ENCODE measurements around the gene PPIE.

PPIE gene

DNA sequence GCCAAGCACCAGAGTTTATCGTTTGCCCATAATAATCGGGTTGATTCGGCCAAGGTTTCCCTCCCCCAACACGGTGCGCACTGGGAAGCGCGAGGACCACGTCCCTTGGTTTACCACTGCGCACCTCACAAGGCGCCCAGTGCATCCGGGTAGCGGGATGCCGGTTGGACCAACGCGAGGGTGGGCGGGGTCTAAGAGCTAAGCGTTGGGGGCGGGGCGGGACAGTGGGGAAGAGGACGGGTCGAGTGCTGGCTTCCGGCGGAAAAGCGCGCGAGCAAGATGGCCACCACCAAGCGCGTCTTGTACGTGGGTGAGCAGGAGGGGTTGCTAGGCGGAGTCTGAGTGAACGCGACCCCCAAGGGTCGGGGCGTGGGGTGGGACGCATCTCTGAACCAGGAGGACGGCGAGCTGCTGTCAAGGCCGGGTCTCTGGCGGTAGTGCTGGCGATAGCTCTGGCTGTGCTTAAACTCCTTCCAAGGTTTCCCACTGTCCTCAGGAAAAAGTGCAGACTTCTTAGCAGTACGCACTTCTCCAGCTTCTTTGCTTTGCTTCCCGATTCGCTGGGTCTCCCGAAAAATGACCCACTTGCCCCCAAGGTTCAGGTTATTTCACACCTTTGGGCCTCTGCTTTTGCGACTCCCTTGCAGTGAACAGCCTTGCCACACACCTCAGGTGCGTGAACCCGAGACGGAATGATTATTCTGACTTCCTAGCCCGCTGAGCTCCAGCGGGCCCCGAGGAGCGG lies at the start of gene PPIE:
Gene PPIE, plus strand, starts transcription at position 261 of the 745 bp plus-strand sequence. Its CDS starts 19 bp downstream, at position 280.
- peak within 1 kb of the TSS; percentile 96 for H3K4me3 ChIP-seq (ENCODE audit: low read depth, low read length)
- DNase-seq (ENCODE audit: low read depth), result peak; percentile 93
- TF ChIP-seq CTCF (conservative IDR thresholded peaks at IDR 0.05; ENCODE audit: low read depth, low read length), result no peak

DNA sequence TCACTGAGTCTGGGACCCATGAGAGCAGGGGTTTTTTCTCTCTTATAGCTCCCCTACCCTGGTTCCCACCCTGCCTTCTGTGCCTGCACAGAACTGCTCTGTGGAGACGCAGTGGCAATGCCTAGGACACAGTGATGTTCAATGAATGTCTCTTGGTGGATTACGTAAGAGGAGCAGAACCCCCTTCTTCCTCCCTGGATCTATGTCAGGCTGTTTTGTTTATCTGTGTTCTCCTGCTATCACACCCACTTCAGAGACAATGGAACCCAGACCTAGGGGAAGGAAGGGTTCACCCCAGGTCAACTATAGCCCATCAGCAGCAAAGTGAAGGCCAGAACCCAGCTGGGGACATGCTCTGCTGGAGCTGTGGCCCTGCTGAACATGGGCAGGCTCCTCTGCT lies 49.5 kb upstream of the PPIE start:
- no peak for DNase-seq (ENCODE audit: low read depth)
- H3K4me3 ChIP-seq (ENCODE audit: low read depth, low read length), result no peak overlapping the region
- no peak for TF ChIP-seq CTCF (conservative IDR thresholded peaks at IDR 0.05; ENCODE audit: low read depth, low read length)

DNA sequence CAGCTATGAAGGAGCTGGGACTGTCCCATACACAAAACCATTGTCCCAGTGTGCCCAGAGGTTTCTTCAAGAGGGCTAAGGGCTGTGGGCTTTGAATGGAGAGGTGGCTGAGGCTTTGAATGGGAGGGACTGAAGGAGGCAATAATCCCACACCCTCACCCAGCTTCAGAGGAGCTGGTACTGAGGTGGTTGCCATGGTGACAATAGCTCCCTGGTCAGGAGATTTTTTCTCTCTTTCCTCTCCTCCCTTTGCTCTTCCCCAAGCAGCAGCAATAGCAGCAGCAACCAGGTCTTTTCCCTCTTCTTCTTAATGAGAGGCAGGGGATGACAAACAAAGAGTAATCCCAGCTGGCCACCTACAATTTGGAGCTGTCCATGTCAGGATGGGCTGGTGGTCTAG lies 49.0 kb upstream of the PPIE start:
- no peak for DNase-seq (ENCODE audit: low read depth)
- TF ChIP-seq CTCF (conservative IDR thresholded peaks at IDR 0.05; ENCODE audit: low read depth, low read length), result no peak
- no peak overlapping the region for H3K4me3 ChIP-seq (ENCODE audit: low read depth, low read length)

DNA sequence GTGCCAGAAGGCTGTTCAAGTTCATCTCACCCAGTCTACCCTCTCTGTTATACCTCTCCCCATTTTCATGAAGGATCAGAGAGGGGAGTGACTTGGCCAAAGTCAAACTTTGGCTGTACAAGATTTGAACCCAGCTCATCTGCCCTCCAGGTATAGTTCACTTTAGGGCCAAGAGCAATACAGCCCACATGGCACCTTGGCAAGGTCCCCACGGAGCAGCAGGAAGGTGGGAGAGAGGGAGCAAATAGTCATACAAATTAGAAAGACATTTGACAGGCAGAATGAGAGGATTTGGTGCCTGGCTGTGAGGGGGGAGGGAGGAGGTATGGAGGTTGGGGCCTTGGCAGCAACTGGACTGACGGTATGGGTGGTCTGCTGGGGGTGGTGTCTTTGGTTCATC lies 48.5 kb upstream of the PPIE start:
- no peak for DNase-seq (ENCODE audit: low read depth)
- H3K4me3 ChIP-seq (ENCODE audit: low read depth, low read length), result no peak overlapping the region
- TF ChIP-seq CTCF (conservative IDR thresholded peaks at IDR 0.05; ENCODE audit: low read depth, low read length), result no peak

GRCh38 chr1:39690794-39691382 lies 47.8 kb upstream of the PPIE start:
- no peak overlapping the region for H3K4me3 ChIP-seq (ENCODE audit: low read depth, low read length)
- no peak for TF ChIP-seq CTCF (conservative IDR thresholded peaks at IDR 0.05; ENCODE audit: low read depth, low read length)
- no peak for DNase-seq (ENCODE audit: low read depth)

GRCh38 chr1:39691383-39692151 lies 47.1 kb upstream of the PPIE start, which contains the start of gene HPCAL4:
Gene HPCAL4 (minus strand): TSS chr1:39691433. CDS start chr1:39684603, 6,830 bp downstream.
- no peak for TF ChIP-seq CTCF (conservative IDR thresholded peaks at IDR 0.05; ENCODE audit: low read depth, low read length)
- H3K4me3 ChIP-seq (ENCODE audit: low read depth, low read length), result peak within 1 kb of the TSS; percentile 17

More at GRCh38 chr1:39691383-39692151, 47.1 kb upstream of the PPIE start, which contains the start of gene HPCAL4:
- DNase-seq (ENCODE audit: low read depth), result peak; percentile 64
